Activated CD8-positive, alpha-beta memory T cell treated with anti-CD3 and anti-CD28 coated beads, Interleukin-2, amount 50 U/mL, for 24 hours (primary cell): ENCODE results near the gene TOP3B.

Source experiments
- DNase-seq: peaks from one replicate; pipeline ENCODE4 v3.0.0-alpha.2; 2020; ENCODE audit errors: extremely low read depth

Gene TOP3B

GRCh38 chr22:21978564-21979386 lies 3.8 kb downstream of the TOP3B start:
- no peak for DNase-seq

GRCh38 chr22:21977814-21978213 lies 4.8 kb downstream of the TOP3B start:
- DNase-seq = no peak

- no peak for DNase-seq
Measured at GRCh38 chr22:21975854-21976345, 6.7 kb downstream of the TOP3B start.

- no peak for DNase-seq
Measured at GRCh38 chr22:21975273-21975672, 7.3 kb downstream of the TOP3B start.

GRCh38 chr22:21974058-21974649 lies 8.4 kb downstream of the TOP3B start:
- DNase-seq = no peak

GRCh38 chr22:21972806-21973205 lies 9.8 kb downstream of the TOP3B start:
- no peak for DNase-seq

- DNase-seq = no peak
Measured at GRCh38 chr22:21972293-21972779, 10.3 kb downstream of the TOP3B start.

- DNase-seq = no peak
Measured at GRCh38 chr22:21971858-21972275, 10.7 kb downstream of the TOP3B start.

- DNase-seq = no peak
Measured at GRCh38 chr22:21970800-21971617, 11.6 kb downstream of the TOP3B start.

- DNase-seq = no peak
Measured at GRCh38 chr22:21970037-21970799, 12.4 kb downstream of the TOP3B start.

GRCh38 chr22:21968452-21969129 lies 14.0 kb downstream of the TOP3B start:
- DNase-seq = no peak

GRCh38 chr22:21967693-21968271 lies 14.8 kb downstream of the TOP3B start:
- no peak for DNase-seq

- no peak for DNase-seq
Measured at GRCh38 chr22:21966643-21967516, 15.7 kb downstream of the TOP3B start.

- no peak for DNase-seq
Measured at GRCh38 chr22:21965762-21966288, 16.8 kb downstream of the TOP3B start.

GRCh38 chr22:21964918-21965484 lies 17.6 kb downstream of the TOP3B start:
- no peak for DNase-seq

GRCh38 chr22:21964234-21964633 lies 18.4 kb downstream of the TOP3B start:
- no peak for DNase-seq

- no peak for DNase-seq
Measured at GRCh38 chr22:21963790-21964211, 18.8 kb downstream of the TOP3B start.

- no peak for DNase-seq
Measured at GRCh38 chr22:21963286-21963685, 19.3 kb downstream of the TOP3B start.

- DNase-seq = no peak
Measured at GRCh38 chr22:21962655-21962949, 20.0 kb downstream of the TOP3B start.
